Thoracic aorta (tissue), 2 donors: Measurements from ENCODE around the gene ITGAE. TPM values are rescaled to one million over a fixed set of nuclear protein-coding genes. Genes with fewer than 3 reads are reported as not detected.
"Not testable (repeated sequence)": the region's sequence is repeated elsewhere in the genome, so short reads cannot be mapped to it uniquely, and the experiment has no call there.

Experiments used
- ATAC-seq: fragments of 150-250 bp; one replicate; pipeline ENCODE4 v1.8.0; 2017; ENCODE audit warnings: low read depth; ENCODE audit not compliant: insufficient number of reproducible peaks, low FRiP score
- DNase-seq: peaks from one replicate; pipeline ENCODE4 v3.0.0-alpha.2; 2020; ENCODE audit warnings: low spot score
- H3K27ac ChIP-seq, 2 donors: fragments of 200-600 bp; sonication (generic); 1 replicate in 1 of 2; 2 replicates in 1 of 2; pipeline ENCODE4 v1.5.1; 2016; ENCODE audit warnings: mild to moderate bottlenecking in 2 of 2, moderate library complexity in 2 of 2
- H3K27me3 ChIP-seq: fragments of 200-600 bp; sonication (generic); replicated peaks from 2 replicates; pipeline ENCODE4 v1.6.0; 2016; ENCODE audit warnings: mild to moderate bottlenecking; ENCODE audit not compliant: insufficient read depth
- H3K36me3 ChIP-seq: fragments of 200-600 bp; sonication (generic); one replicate; pipeline ENCODE4 v1.5.1; 2016
- H3K4me1 ChIP-seq, 2 donors: fragments of 200-600 bp; sonication (generic); 1 replicate in 1 of 2; 2 replicates in 1 of 2; pipeline versions ENCODE4 v1.5.1 to v1.6.0; 2016; ENCODE audit warnings: low read depth in 2 of 2, mild to moderate bottlenecking in 1 of 2; ENCODE audit not compliant: control insufficient read depth in 1 of 2
- H3K4me3 ChIP-seq: fragments of 200-600 bp; sonication (generic); 2 replicates; pipeline ENCODE4 v1.5.1; 2016; ENCODE audit warnings: mild to moderate bottlenecking
- H3K9me3 ChIP-seq: fragments of 200-600 bp; sonication (generic); 2 replicates; pipeline ENCODE4 v1.5.1; 2016
- CTCF ChIP-seq: fragments of 200-600 bp; sonication (generic); IDR thresholded peaks from one replicate; pipeline ENCODE4 v1.5.1; 2019; ENCODE audit warnings: antibody characterized with exemption
- total RNA-seq, 2 donors: library from RNA; depleted of rRNA; stranded (reverse); fragments of >200 nt; gene quantifications; one replicate each; pipeline versions ENCODE4 v1.1.0 to v1.2.3, GENCODE V29; 2016

Gene ITGAE
- total RNA-seq, 2 donors from 2014 or later, result 4.2 to 23.4 TPM

DNA sequence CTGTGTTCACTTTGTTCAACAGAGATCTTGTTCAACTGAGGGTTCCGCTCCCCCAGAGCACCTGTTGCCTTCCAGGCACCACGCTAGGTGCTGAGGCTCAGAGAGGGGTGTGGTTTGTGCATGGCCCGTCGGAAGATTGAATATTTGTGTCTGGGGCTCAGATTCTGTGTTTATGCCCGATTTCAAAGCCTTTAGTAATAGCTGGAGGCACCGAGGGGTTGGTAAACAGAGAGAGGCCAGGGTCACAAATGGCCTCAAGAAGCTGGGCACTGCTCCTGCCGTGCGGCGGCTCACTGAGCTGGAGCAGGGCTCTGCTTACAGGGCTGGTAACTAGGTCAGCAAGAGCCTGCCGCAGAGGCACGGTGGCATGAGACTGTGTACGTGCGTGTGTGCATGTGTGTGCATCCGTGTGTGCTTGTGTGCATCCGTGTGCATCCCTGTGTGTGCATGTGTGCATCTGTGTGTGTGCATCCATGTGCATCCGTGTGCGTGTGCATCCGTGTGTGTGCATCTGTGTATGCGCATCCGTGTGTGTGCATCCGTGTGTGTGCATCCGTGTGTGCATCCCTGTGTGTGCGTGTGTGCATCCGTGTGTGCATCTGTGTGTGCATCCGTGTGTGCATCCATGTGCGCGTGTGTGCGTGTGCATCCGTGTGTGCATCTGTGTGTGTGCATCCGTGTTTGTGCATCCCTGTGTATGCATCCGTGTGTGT, 5.4 kb downstream of the ITGAE start:
- H3K27me3 ChIP-seq, result no peaks in the 10 kb centered on the region
- no peak overlapping the region for H3K4me3 ChIP-seq
- no peak overlapping the region for H3K27ac ChIP-seq
- no peak for TF ChIP-seq CTCF
- no peak for ATAC-seq
- H3K36me3 ChIP-seq, result no peaks in the 10 kb centered on the region
- peaks cover 0 to 6% of the 10 kb centered on the region in 2 donors for H3K4me1 ChIP-seq
- DNase-seq, result no peak
- H3K9me3 ChIP-seq, result no peaks in the 10 kb centered on the region

DNA sequence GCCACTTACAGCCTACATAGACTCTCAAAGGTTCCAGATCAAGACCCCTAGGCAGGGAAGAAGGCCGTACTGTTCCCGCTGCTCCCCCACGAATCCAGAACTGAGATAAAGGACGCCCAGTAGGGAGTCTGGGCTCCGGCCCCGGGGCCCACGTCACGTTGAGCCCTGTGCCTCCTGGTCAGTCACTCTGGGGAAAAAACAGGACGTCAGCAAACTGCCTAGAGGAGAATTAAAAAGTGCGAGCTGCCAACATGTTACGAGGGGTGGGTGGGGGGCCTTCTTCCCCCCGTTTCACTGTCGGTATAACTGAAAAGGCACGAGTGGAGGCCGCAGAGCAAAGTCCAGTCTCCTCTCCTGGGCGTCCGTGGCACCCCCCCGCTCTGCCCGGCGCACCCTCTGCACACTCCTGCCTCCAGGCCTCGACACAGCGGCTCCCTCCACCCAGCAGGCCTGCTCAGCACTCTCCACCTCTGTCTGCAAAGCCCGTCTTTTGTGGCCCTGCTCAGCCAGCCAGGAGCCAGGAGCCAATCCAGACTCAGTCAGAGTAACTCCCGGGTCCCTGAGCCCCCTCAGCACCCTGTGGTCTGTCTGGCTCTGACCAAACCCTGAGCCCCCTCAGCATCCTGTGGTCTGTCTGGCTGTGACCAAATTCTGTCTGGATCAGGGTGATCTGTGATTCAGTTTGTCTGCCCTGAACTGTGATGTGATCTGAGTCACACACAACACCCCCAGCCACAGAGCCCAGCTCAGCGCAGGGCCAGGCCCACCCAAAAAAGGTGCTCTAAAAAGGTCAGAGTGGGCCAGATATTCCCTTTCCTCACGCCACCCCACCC, 6.2 kb downstream of the ITGAE start:
- no peak overlapping the region for H3K27ac ChIP-seq
- no peaks in the 10 kb centered on the region for H3K36me3 ChIP-seq
- peaks cover 0 to 6% of the 10 kb centered on the region in 2 donors for H3K4me1 ChIP-seq
- ATAC-seq (no peak), DNase-seq (no peak)
- H3K27me3 ChIP-seq, result no peaks in the 10 kb centered on the region
- no peak for TF ChIP-seq CTCF
- H3K9me3 ChIP-seq, result no peaks in the 10 kb centered on the region
- H3K4me3 ChIP-seq, result no peak overlapping the region

GRCh38 chr17:3794152-3794551, 6.8 kb downstream of the ITGAE start:
- not testable (repeated sequence) for H3K4me1 ChIP-seq, H3K9me3 ChIP-seq, H3K27me3 ChIP-seq, H3K4me3 ChIP-seq, H3K27ac ChIP-seq, DNase-seq, ATAC-seq, H3K36me3 ChIP-seq

- not testable (repeated sequence) for H3K27ac ChIP-seq, H3K4me1 ChIP-seq, H3K4me3 ChIP-seq, H3K9me3 ChIP-seq, DNase-seq, H3K27me3 ChIP-seq, ATAC-seq, H3K36me3 ChIP-seq
Measured at GRCh38 chr17:3793258-3793657, 7.7 kb downstream of the ITGAE start.

GRCh38 chr17:3792481-3792880, 8.5 kb downstream of the ITGAE start:
- no peak for TF ChIP-seq CTCF
- H3K27me3 ChIP-seq, result no peaks in the 10 kb centered on the region
- DNase-seq (no peak), ATAC-seq (no peak)
- H3K36me3 ChIP-seq, result no peaks in the 10 kb centered on the region
- no peak overlapping the region for H3K27ac ChIP-seq
- peaks cover 0 to 6% of the 10 kb centered on the region in 2 donors for H3K4me1 ChIP-seq
- no peak overlapping the region for H3K4me3 ChIP-seq
- H3K9me3 ChIP-seq, result no peaks in the 10 kb centered on the region

DNA sequence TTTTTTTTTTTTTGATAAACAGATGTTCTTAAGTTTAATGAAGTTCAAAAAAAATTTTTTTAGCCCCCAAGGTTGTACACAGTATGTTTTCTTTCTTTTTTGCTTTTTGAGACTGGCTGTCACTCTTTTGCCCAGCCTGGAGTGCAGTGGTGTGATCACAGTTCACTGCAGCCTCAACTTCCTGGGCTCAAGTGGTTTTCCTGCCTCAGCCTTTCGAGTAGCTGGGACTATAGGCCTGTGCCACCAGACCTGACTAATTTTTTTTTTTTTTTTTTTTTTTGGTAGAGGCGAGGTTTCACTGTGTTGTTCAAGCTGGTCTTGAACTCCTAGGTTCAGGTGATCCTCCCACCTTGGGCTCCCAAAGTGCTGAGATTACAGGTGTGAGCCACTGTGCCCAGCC, 12.8 kb downstream of the ITGAE start:
- H3K27ac ChIP-seq, result no peak overlapping the region
- H3K36me3 ChIP-seq, result no peaks in the 10 kb centered on the region
- no peak for DNase-seq
- H3K4me1 ChIP-seq, result peaks cover 0 to 6% of the 10 kb centered on the region in 2 donors
- no peak overlapping the region for H3K4me3 ChIP-seq
- no peaks in the 10 kb centered on the region for H3K9me3 ChIP-seq
- H3K27me3 ChIP-seq, result no peaks in the 10 kb centered on the region
- ATAC-seq, result no peak
- TF ChIP-seq CTCF, result no peak

GRCh38 chr17:3785323-3785722, 15.7 kb downstream of the ITGAE start:
- not testable (repeated sequence) for ATAC-seq, H3K4me3 ChIP-seq, H3K4me1 ChIP-seq, H3K36me3 ChIP-seq, H3K9me3 ChIP-seq, H3K27ac ChIP-seq, H3K27me3 ChIP-seq, DNase-seq
